ENCODE measurements around the gene VSNL1. TPM values are rescaled to one million over a fixed set of nuclear protein-coding genes. Genes with fewer than 3 reads are reported as not detected.

The VSNL1 gene
- polyA plus RNA-seq, 1 of the 3 experiments (the other 2 are of a cell fraction): 1.3 TPM

- peak overlapping the region; percentile 92 for H3K4me2 ChIP-seq
- POLR2A ChIA-PET: no interaction called here
- peak overlapping the region; percentile 62 to 74 for H3K4me3 ChIP-seq (ENCODE audit: low read depth in 2 of 2, low read length in 1 of 2)
- TF ChIP-seq EP300 (IDR thresholded peaks at IDR 0.05; ENCODE audit: borderline replicate concordance in 1 of 2, low read depth in 1 of 2, low read length in 1 of 2) (no peak), RAD21 (IDR thresholded peaks at IDR 0.05; ENCODE audit: low read length) (no peak), SIN3A (IDR thresholded peaks at IDR 0.05; ENCODE audit: borderline replicate concordance, low read depth, low read length) (no peak), CHD2 (IDR thresholded peaks at IDR 0.05; ENCODE audit: low read length, partially characterized antibody) (no peak), FOXJ3 (CRISPR knock-in tag; IDR thresholded peaks at IDR 0.05) (no peak), GATA2 (CRISPR knock-in tag; IDR thresholded peaks at IDR 0.05) (no peak), CTCF (IDR thresholded peaks at IDR 0.05) (no peak), ZBTB33 (IDR thresholded peaks at IDR 0.05; ENCODE audit: borderline replicate concordance, low read depth) (no peak), FOSL2 (IDR thresholded peaks at IDR 0.05; ENCODE audit: borderline replicate concordance, low read depth) (no peak), EZH2phosphoT487 (IDR thresholded peaks at IDR 0.05; ENCODE audit: borderline replicate concordance, low read depth) (no peak), TEAD4 (IDR thresholded peaks at IDR 0.05; ENCODE audit: borderline replicate concordance, insufficient read depth) (no peak), RFX5 (IDR thresholded peaks at IDR 0.05; ENCODE audit: low read length) (no peak), NRF1 (IDR thresholded peaks at IDR 0.05; ENCODE audit: low read depth, low read length) (no peak), FOXM1 (IDR thresholded peaks at IDR 0.05; ENCODE audit: low read depth) (no peak), REST (IDR thresholded peaks at IDR 0.05; ENCODE audit: low read depth, low read length) (no peak), POLR2AphosphoS5 (IDR thresholded peaks at IDR 0.05; ENCODE audit: low read depth, low read length) (no peak), MXI1 (IDR thresholded peaks at IDR 0.05; ENCODE audit: low read depth, low read length) (no peak)
- TF ChIP-seq, protein P1, sequence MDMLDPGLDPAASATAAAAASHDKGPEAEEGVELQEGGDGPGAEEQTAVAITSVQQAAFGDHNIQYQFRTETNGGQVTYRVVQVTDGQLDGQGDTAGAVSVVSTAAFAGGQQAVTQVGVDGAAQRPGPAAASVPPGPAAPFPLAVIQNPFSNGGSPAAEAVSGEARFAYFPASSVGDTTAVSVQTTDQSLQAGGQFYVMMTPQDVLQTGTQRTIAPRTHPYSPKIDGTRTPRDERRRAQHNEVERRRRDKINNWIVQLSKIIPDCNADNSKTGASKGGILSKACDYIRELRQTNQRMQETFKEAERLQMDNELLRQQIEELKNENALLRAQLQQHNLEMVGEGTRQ (IDR thresholded peaks at IDR 0.05; ENCODE audit: borderline replicate concordance, low read depth, low read length): no peak
- TF ChIP-seq, protein P2, sequence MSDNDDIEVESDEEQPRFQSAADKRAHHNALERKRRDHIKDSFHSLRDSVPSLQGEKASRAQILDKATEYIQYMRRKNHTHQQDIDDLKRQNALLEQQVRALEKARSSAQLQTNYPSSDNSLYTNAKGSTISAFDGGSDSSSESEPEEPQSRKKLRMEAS (IDR thresholded peaks at IDR 0.05; ENCODE audit: low read depth): no peak
- no peak overlapping the region for H3K27ac ChIP-seq (ENCODE audit: low read depth in 2 of 2, low read length in 1 of 2)
- no peaks in the 10 kb centered on the region for H3K9me3 ChIP-seq
- 18% methylated on average over 12 of the region's 12 CpGs for WGBS (ENCODE audit: low lambda C conversion rate)
- H3K36me3 ChIP-seq (replicated peaks in 1 of 2; ENCODE audit: control insufficient read depth in 1 of 2, insufficient read depth in 2 of 2, low read length in 1 of 2): no peaks in the 10 kb centered on the region
- peaks cover 19% of the 10 kb centered on the region; the same call in 1 of the 2 replicates for H3K27me3 ChIP-seq (ENCODE audit: insufficient read depth)
- H3F3A ChIP-seq (replicated peaks; ENCODE audit: insufficient read depth): peaks cover 7% of the 10 kb centered on the region
- H3K9ac ChIP-seq: no peak overlapping the region
- H3K9me2 ChIP-seq: no peaks in the 10 kb centered on the region
- peak overlapping the region; percentile 89; the same call in 1 of the 2 replicates for H2AFZ ChIP-seq (ENCODE audit: low read depth)
- no peaks in the 10 kb centered on the region for H4K20me1 ChIP-seq (ENCODE audit: insufficient read depth)
- peaks cover 0 to 25% of the 10 kb centered on the region in 2 experiments; a peak in 2 of 4 replicates for H3K4me1 ChIP-seq (ENCODE audit: control insufficient read depth in 1 of 2, insufficient read depth in 2 of 2, low read depth in 1 of 2, low read length in 1 of 2)
- CTCF ChIA-PET: interaction anchor here (0.9 to 2.2 kb wide), 2 partner anchors 9 to 767 kb away, joined by 3 to 16 read pairs; no protein-coding TSS in a partner anchor
- no peak for DNase-seq
- no peaks in the 10 kb centered on the region for H3K79me2 ChIP-seq (ENCODE audit: insufficient read depth)
These were observed 1.0 kb downstream of the VSNL1 start for GRCh38 chr2:17541531-17541950.

Measured in SK-N-SH (cell line).